ENCODE results near the gene ARID1B. TPM values are rescaled to one million over a fixed set of nuclear protein-coding genes. Genes with fewer than 3 reads are reported as not detected.

ARID1B gene
- total RNA-seq, 1 experiment from 2014 or later, result 35.6 TPM

GRCh38 chr6:157211603-157212455, 434.7 kb downstream of the ARID1B start:
- intact Hi-C loops (cut with micrococcal nuclease), result no loop called here
- Histone ChIP-seq H3K27me3 (ENCODE audit: insufficient read depth, low read length) (no peaks in the 10 kb centered on the region), H3K4me2 (ENCODE audit: low read length) (no peak overlapping the region), H3K79me2 (ENCODE audit: insufficient read depth, low read length) (no peaks in the 10 kb centered on the region), H2AFZ (ENCODE audit: low read depth, low read length, poor library complexity, severe bottlenecking) (no peak overlapping the region), H3K4me3 (replicated peaks in 1 of 2; ENCODE audit: low read depth in 1 of 2, low read length in 2 of 2) (no peak overlapping the region), H3K27ac (ENCODE audit: low read depth, low read length) (no peak overlapping the region), H3K9me2 (ENCODE audit: insufficient read depth) (no peaks in the 10 kb centered on the region), H3K4me1 (ENCODE audit: control insufficient read depth in 1 of 2, insufficient read depth in 2 of 2, low read length in 2 of 2) (no peaks in the 10 kb centered on the region), H4K20me1 (ENCODE audit: insufficient read depth) (no peaks in the 10 kb centered on the region), H3K9me3 (ENCODE audit: control insufficient read depth in 1 of 2, insufficient read depth in 1 of 2, low read depth in 1 of 2, low read length in 2 of 2) (no peaks in the 10 kb centered on the region), H3K9ac (ENCODE audit: low read length) (no peak overlapping the region), H3K36me3 (ENCODE audit: control insufficient read depth in 1 of 2, insufficient read depth in 2 of 2, low read length in 2 of 2) (no peaks in the 10 kb centered on the region)
- CTCF ChIA-PET, result no interaction called here
- ATAC-seq, result no peak
- RAD21 ChIA-PET (ENCODE audit: low non-redundant PET in 1 of 2, low total read pairs in 2 of 2, uncharacterized antibody in 2 of 2, unreplicated experiment in 2 of 2), result no interaction called here
- DNase-seq (ENCODE audit: low read depth, low spot score), result no peak
- TF ChIP-seq, protein P1, sequence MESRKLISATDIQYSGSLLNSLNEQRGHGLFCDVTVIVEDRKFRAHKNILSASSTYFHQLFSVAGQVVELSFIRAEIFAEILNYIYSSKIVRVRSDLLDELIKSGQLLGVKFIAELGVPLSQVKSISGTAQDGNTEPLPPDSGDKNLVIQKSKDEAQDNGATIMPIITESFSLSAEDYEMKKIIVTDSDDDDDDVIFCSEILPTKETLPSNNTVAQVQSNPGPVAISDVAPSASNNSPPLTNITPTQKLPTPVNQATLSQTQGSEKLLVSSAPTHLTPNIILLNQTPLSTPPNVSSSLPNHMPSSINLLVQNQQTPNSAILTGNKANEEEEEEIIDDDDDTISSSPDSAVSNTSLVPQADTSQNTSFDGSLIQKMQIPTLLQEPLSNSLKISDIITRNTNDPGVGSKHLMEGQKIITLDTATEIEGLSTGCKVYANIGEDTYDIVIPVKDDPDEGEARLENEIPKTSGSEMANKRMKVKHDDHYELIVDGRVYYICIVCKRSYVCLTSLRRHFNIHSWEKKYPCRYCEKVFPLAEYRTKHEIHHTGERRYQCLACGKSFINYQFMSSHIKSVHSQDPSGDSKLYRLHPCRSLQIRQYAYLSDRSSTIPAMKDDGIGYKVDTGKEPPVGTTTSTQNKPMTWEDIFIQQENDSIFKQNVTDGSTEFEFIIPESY (IDR thresholded peaks at IDR 0.05; ENCODE audit: extremely low read depth, insufficient replicate concordance, low read length), result no peak
- TF ChIP-seq, protein P2, sequence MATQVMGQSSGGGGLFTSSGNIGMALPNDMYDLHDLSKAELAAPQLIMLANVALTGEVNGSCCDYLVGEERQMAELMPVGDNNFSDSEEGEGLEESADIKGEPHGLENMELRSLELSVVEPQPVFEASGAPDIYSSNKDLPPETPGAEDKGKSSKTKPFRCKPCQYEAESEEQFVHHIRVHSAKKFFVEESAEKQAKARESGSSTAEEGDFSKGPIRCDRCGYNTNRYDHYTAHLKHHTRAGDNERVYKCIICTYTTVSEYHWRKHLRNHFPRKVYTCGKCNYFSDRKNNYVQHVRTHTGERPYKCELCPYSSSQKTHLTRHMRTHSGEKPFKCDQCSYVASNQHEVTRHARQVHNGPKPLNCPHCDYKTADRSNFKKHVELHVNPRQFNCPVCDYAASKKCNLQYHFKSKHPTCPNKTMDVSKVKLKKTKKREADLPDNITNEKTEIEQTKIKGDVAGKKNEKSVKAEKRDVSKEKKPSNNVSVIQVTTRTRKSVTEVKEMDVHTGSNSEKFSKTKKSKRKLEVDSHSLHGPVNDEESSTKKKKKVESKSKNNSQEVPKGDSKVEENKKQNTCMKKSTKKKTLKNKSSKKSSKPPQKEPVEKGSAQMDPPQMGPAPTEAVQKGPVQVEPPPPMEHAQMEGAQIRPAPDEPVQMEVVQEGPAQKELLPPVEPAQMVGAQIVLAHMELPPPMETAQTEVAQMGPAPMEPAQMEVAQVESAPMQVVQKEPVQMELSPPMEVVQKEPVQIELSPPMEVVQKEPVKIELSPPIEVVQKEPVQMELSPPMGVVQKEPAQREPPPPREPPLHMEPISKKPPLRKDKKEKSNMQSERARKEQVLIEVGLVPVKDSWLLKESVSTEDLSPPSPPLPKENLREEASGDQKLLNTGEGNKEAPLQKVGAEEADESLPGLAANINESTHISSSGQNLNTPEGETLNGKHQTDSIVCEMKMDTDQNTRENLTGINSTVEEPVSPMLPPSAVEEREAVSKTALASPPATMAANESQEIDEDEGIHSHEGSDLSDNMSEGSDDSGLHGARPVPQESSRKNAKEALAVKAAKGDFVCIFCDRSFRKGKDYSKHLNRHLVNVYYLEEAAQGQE (IDR thresholded peaks at IDR 0.05; ENCODE audit: low read depth), result no peak
- TF ChIP-seq CTCF (IDR thresholded peaks at IDR 0.05 in 2 of 3, conservative IDR thresholded peaks at IDR 0.05 in 1 of 3; ENCODE audit: borderline replicate concordance in 1 of 3, insufficient read depth in 1 of 3, low read depth in 2 of 3, low read length in 2 of 3) (no peak), CEBPB (IDR thresholded peaks at IDR 0.05; ENCODE audit: low read depth) (no peak), CBX3 (IDR thresholded peaks at IDR 0.05; ENCODE audit: low read depth) (no peak), EZH2 (IDR thresholded peaks at IDR 0.05) (no peak), SP1 (IDR thresholded peaks at IDR 0.05; ENCODE audit: low read depth) (no peak), SIN3A (IDR thresholded peaks at IDR 0.05; ENCODE audit: low read depth) (no peak), SRF (IDR thresholded peaks at IDR 0.05; ENCODE audit: low read depth) (no peak), YY1 (IDR thresholded peaks at IDR 0.05; ENCODE audit: extremely low read depth, insufficient replicate concordance, low read depth, low read length) (no peak), POLR2A (IDR thresholded peaks at IDR 0.05; ENCODE audit: borderline replicate concordance, extremely low read depth, insufficient read depth, insufficient read length) (no peak), JUND (IDR thresholded peaks at IDR 0.05) (no peak), ELF1 (IDR thresholded peaks at IDR 0.05; ENCODE audit: borderline replicate concordance, low read depth) (no peak), FOSL1 (IDR thresholded peaks at IDR 0.05; ENCODE audit: low read depth) (no peak), RAD21 (IDR thresholded peaks at IDR 0.05; ENCODE audit: low read depth) (no peak), EZH2phosphoT487 (IDR thresholded peaks at IDR 0.05; ENCODE audit: borderline replicate concordance) (no peak), ZFX (IDR thresholded peaks at IDR 0.05) (no peak), TCF7L2 (IDR thresholded peaks at IDR 0.05; ENCODE audit: borderline replicate concordance, extremely low read depth, insufficient read depth, insufficient read length) (no peak)
- POLR2A ChIA-PET, result no interaction called here
- no TSS peak for BruUV-seq (replicated peaks)
